ENCODE results near the gene BCOR. TPM values are rescaled to one million over a fixed set of nuclear protein-coding genes. Genes with fewer than 3 reads are reported as not detected.

Gene BCOR
- total RNA-seq, 1 experiment from 2014 or later = 36.6 TPM

- no peak for DNase-seq (ENCODE audit: low read depth)
Measured at GRCh38 chrX:40085714-40086113, 12.0 kb downstream of the BCOR start.

DNA sequence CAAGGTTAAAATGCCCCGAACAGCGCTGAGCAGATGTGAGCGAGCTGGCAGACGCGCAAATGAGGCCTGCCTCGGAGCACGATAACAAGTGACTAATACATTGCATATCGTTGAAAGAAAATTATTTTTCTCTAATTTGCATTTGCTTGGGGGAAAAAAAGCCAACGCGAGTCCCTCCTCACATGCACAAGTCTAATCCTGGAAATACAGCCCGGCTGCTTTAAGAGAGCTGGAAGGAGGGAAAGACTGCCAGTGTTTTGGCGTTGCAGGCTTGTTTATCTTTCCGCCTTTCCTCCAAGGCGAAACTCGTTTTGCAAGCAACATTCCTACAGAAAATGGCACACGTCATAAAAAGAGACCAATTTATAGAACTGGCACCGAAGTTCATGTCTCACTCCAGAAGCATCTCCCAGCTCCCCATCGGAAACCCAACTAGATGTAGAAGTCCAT lies 12.6 kb downstream of the BCOR start:
- no peak for DNase-seq (ENCODE audit: low read depth)

- no peak for DNase-seq (ENCODE audit: low read depth)
Measured at GRCh38 chrX:40084471-40085101, 13.2 kb downstream of the BCOR start.

DNA sequence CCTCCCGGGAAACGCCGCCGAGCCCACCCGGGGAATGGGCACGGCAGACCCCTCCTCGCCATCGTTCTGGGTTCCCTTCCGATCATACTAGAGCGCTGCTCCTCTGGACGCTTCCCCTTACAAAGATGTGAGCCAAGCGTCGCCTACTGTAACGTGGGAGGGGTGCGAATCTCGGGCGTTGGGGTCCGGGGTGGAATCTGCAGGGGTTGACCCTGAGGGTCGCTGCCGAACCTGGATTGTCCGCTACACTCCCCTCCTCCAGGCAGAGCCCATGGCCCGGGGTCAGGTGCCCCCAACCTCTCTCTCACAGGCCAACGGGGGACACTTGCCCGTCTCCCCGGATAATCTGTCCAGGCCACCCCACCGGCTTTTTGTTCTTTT lies 13.8 kb downstream of the BCOR start:
- no peak for DNase-seq (ENCODE audit: low read depth)

GRCh38 chrX:40083120-40083978 lies 14.4 kb downstream of the BCOR start:
- no peak for DNase-seq (ENCODE audit: low read depth)

DNA sequence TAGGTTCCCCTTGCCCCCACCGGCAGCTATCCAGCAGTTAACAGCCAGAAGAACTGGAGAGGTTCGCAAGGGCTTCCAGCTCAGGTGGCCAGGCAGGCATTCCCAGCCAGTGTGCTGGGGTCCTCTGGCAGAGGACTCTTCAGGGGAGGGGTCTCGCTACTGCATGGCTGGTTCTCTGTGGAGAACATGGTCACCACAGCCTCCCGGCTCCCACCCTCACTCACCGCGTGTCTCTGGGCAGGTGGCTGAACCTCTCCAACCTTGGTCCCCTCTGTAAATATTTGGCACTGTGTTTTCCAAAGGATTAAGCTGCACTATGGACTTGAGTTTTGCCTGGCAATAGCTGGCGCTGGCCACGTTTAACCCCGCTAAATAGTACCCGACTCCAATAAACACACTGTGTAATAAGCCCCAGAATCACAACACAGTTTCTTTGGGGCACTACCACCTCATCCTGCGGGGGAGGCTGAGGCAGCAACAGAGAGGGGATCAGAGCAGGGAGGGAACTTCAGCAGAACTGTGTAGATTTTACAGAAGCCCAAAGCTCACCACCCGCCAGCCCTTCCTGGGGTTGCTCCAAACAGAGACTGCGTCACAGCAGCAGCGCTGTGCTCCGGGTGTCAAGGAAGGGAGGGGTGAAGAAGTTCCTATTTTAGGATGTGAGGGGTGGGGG lies 15.2 kb downstream of the BCOR start:
- no peak for DNase-seq (ENCODE audit: low read depth)

DNA sequence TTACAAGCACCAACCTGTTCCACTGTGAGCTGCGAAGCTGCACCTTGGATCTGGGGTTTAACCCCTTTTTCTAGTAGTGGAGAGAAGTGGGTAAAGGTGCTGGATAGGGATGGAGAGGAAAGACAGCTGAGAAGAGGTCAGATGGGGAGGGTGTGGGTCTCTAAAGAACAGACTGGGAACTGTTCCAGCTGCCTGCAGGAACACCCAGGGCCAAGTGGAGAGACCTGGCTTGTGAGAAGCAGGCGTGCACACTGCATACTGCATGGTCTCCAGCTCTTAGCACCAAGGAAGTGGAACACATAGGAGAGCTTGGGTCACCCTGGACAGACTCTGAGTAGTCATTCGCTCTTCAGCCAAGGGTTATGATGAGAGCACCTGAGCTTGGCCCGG lies 16.1 kb downstream of the BCOR start:
- no peak for DNase-seq (ENCODE audit: low read depth)

- no peak for DNase-seq (ENCODE audit: low read depth)
Measured at GRCh38 chrX:40080894-40081678, 16.7 kb downstream of the BCOR start.

- DNase-seq (ENCODE audit: low read depth) = no peak
Measured at GRCh38 chrX:40079572-40079971, 18.2 kb downstream of the BCOR start.

DNA sequence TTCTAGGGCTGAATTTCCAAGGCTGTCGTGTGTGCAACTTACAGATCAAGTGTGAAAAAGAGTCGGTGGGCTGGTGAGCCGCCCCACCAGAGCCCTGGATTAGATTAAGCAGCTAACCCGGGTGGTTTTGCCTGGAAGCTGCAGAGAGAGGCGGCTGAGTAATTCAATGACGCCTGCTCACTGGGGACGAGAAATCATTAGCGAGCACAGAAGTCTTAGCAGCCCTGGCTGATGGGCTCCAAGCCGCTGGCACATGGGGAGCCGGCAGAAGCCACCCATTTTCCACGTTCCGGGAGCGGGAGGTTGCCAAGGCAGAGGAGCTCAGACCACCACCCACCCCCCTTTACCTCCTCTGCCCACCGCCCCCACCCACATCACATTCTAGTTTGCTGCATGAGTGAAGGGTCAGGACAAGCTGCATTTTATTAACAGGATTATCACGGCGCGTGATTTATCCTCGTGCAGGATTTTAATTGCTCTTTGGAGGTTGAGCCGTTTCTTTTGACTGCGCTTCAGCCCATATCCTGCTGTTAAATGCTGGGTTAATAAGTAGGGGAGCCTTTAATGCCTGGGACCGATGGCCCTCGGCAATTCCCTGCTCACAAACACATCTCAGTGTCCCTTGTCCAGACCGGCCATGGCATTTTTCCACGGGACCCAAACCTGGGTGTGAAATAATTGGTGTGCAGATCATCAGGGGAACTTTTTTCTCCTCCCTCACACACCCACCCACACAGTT lies 19.1 kb downstream of the BCOR start:
- DNase-seq (ENCODE audit: low read depth) = no peak

DNA sequence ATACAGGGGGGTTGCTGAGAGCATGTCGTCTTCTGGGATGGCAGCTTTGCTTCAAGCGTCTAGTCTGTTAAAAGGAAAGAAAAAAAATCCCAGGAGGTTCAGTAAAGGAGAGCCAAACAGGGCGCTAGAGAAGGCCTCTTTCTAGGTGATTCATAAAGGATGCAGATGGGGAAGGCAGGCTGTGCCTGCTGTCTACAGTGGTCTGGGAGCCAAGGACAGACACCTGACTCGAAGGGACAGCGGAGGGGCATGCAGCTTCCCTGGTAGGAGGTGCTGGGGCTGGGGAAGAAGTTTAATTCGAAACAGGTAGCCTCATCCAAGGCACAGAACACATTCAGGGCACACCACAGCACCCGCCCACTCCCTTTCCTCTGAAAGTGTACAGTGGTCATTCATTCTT lies 19.9 kb downstream of the BCOR start:
- no peak for DNase-seq (ENCODE audit: low read depth)

DNA sequence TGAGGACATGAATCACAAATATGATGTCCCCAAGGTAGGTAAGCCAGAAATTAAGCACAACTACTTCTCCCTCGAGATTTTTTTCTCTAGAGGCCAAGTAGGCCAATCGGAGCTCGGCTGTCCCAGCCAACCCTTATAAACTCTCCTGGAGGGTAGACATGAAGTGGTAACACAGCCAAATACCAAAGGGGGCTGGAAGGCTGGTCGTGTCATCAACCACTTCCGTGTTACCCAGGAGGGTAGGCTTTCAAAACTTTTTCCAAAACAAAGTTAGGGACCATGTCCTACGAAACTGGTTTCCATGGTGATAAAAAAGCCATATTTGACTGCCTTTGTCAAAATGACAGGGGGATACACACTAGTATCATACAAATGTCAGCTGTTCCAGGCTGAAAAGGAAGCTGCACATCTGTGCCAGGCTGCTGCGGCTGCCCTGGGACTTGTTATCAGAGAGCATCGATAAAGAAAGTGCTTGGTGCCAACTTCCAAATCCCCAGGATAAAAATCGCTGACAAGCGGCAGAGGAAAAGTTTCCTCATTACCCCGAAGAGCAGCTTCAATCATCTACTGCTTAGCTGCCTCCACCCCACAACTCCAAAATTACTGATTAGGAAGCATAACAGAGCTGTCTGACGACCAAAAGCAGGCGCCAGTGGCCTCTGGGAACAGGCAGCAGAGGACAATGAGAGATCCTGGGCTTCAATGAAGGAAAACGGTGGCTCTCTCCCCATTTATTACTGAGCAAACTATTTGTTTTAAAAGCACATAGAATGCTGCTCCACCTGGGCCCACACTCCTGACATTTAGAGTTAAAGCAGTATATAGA lies 20.8 kb downstream of the BCOR start:
- DNase-seq (ENCODE audit: low read depth) = no peak

DNA sequence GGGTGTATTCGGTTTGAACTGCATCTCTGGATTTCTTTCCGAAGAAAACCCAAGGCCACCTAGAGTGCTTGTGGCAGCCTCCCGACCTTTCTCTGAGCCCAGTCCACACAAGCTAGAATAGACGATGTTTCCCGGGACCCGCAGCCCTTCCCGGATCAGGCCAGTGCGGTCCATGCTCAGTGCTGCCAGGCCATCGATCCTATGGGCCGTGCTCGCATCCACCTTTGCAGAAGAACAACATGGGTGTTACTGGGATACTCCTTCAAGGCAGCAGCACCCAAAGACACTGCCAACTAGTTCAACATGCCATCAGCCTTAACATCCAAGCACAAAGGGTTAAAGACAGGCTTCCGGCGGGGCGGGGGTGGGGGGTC lies 22.8 kb downstream of the BCOR start:
- DNase-seq (ENCODE audit: low read depth) = no peak

DNA sequence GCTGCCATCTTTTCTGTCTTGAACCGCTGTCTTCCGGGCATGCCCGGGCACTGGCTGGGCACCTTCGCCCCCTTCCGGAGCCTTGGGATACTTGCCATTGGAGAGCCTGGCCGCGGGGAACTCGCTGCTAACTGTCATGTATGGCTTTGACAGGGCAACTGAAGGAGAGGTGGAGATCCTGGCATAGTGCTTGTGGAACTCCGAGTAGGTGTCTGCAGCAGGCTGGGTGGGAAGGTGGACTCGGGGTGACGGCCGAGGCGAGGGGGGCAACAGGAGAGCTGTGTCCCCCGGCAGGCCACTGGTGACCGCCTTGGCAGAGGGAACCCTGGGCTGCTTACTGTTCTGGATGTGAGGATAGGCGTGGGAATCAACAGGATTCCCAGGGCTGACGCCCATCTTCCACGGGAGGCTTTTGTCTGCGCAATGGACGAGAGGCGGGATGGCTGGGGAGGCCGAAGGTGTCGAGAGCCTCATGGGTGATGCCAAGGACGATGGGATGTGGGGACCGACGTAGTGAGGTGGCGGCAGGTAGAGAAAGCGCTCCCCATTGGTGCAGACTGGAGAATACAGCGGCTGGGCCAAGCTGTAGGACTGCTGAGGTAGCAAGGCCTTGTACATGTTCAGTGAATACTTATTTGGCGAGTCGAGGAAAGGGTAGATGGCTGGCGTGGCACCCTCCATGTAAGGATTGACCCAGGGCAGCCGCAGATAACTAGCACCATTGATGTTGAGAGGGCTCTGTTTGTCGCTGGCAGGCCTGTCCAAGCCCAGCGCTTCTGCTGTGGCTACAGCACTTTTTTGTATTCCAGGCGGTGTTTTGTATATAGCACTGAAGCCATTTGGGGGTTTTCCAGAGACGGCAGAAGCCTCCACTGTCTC lies 23.4 kb downstream of the BCOR start:
- no peak for DNase-seq (ENCODE audit: low read depth)

DNA sequence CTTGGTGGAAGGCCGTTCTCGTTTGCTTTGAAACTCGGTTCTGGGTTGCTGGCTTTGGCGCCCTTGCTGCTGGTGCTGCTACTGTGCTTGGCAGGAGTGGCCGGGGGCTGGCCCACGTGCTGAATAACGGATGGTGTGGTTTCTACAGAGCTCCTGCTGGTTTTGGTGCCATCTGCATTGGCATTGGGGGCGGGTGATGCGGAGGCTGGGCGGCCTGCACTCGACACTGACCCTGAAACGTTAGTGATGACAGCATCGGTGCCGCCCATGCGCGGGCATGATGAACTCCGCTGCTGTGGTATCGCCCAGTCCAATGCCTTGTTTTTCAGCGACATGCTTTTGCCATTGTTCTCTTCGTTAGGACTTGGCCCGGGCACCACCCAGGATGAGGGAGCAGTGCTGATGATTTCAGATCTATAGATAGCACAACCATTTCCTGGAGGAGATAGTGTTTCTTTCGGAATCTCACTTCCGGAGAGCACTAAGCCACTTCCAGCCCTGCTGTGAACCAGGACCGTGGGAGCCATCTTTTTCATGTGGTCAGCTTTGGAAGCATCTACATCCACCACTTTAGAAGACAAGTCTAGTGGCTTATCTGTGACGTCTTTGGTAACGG lies 24.2 kb downstream of the BCOR start:
- no peak for DNase-seq (ENCODE audit: low read depth)

DNA sequence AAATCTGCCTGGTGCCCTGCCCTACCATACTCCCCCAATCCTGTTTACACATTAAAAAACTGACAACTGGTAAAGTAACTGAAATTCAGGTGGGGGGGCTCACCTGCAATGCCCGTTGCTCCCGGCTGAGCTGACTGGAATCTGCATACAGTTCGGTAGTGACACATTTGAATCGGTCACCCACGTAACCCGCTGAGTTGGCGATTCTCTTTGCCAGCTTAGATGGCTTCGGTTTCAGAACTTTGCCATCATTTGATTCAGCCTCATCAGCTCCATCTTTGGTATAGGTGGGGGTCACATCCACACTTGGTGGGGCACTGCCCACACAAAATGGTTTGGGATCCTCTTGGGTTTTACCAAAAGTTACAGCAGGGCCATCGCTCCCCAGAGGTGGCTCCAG lies 25.5 kb downstream of the BCOR start:
- no peak for DNase-seq (ENCODE audit: low read depth)

DNA sequence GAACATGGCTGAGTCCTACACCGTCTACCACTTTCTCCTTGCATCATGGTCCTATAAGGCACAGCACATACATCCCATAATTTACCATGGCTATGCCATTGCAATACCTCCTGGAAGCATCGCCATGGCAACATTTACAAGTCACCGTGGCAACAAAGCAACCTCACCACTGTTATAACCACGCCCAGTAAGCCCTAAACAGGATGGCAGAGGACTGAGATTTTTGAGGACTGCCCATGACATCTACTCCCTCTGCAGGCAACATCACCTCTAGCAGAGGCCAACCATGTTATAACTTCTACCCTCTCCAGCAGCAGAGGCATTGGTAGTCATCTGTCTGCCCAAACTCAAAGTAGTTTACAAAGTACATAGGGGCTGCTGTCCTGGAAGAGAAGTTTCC lies 29.7 kb downstream of the BCOR start:
- DNase-seq (ENCODE audit: low read depth) = peak; percentile 12

- no peak for DNase-seq (ENCODE audit: low read depth)
Measured at GRCh38 chrX:40066700-40067099, 31.1 kb downstream of the BCOR start.
